PC-9 (cell line): Measurements from ENCODE around the gene THSD7B. TPM values are rescaled to one million over a fixed set of nuclear protein-coding genes. Genes with fewer than 3 reads are reported as not detected.
"Not testable (repeated sequence)": the region's sequence is repeated elsewhere in the genome, so short reads cannot be mapped to it uniquely, and the experiment has no call there.

Source experiments
- BruUV-seq: library from RNA; stranded (reverse); fragments of 400-500 nt; replicated peaks from 2 replicates; lab custom pipeline; 2021; lab: Mats Ljungman, UMichigan
- CTCF ChIA-PET: fragments of 300-600 bp; sonication (Branson Sonifier 250); formaldehyde crosslinking; loops from one replicate; lab custom pipeline; 2022; ENCODE audit warnings: antibody characterized with exemption; lab: Charles Lee
- POLR2A ChIA-PET: fragments of 300-600 bp; sonication (Branson Sonifier 250); formaldehyde crosslinking; loops from one replicate; lab custom pipeline; 2022; ENCODE audit warnings: antibody characterized with exemption; ENCODE audit not compliant: unreplicated experiment; lab: Charles Lee
- DNase-seq, 2 experiments: peaks; one replicate each; pipeline versions ENCODE4 v3.0.0 to v3.0.0-alpha.2; 2015 to 2022; ENCODE audit warnings: mixed read lengths in 1 of 2
- H2AFZ ChIP-seq: fragments of 200-600 bp; sonication (generic); 2 replicates; pipeline ENCODE4 v1.8.1; 2017; ENCODE audit warnings: antibody characterized with exemption
- H3F3A ChIP-seq: fragments of 200-600 bp; sonication (generic); 2 replicates; pipeline ENCODE4 v1.8.1; 2017; ENCODE audit warnings: antibody characterized with exemption, mild to moderate bottlenecking, low read depth; ENCODE audit not compliant: insufficient read depth
- H3K27ac ChIP-seq: fragments of 200-600 bp; sonication (generic); 2 replicates; pipeline ENCODE4 v1.6.1; 2016; ENCODE audit warnings: mixed run types
- H3K27me3 ChIP-seq: fragments of 200-600 bp; sonication (generic); 2 replicates; pipeline ENCODE4 v1.6.1; 2016; ENCODE audit warnings: low read depth, mixed run types; ENCODE audit not compliant: insufficient read depth
- H3K36me3 ChIP-seq: fragments of 200-600 bp; sonication (generic); 2 replicates; pipeline ENCODE4 v1.6.1; 2016; ENCODE audit warnings: low read depth, mixed run types
- H3K4me1 ChIP-seq: fragments of 200-600 bp; sonication (generic); replicated peaks from 2 replicates; pipeline ENCODE4 v1.6.1; 2016; ENCODE audit warnings: mixed run types; ENCODE audit not compliant: insufficient read depth
- H3K4me2 ChIP-seq: fragments of 200-600 bp; sonication (generic); 2 replicates; pipeline ENCODE4 v1.6.1; 2017; ENCODE audit warnings: mixed run types
- H3K4me3 ChIP-seq: fragments of 200-600 bp; sonication (generic); 2 replicates; pipeline ENCODE4 v1.6.1; 2016; ENCODE audit warnings: mixed run types
- H3K79me2 ChIP-seq: fragments of 200-600 bp; sonication (generic); 2 replicates; pipeline ENCODE4 v1.6.1; 2017; ENCODE audit warnings: low read depth, mixed run types
- H3K9me2 ChIP-seq: fragments of 200-600 bp; sonication (generic); 2 replicates; pipeline ENCODE4 v1.8.1; 2017; ENCODE audit warnings: mild to moderate bottlenecking; ENCODE audit not compliant: insufficient read depth
- H3K9me3 ChIP-seq: fragments of 200-600 bp; sonication (generic); 2 replicates; pipeline ENCODE4 v1.8.1; 2016; ENCODE audit warnings: low read depth; ENCODE audit not compliant: insufficient read depth
- H4K20me1 ChIP-seq: fragments of 200-600 bp; sonication (generic); 2 replicates; pipeline ENCODE4 v1.8.1; 2017; ENCODE audit not compliant: insufficient read depth
- CTCF ChIP-seq: fragments of 200-600 bp; sonication (generic); conservative IDR thresholded peaks from 2 replicates; pipeline ENCODE4 v1.6.1; 2017; ENCODE audit warnings: mixed run types, antibody characterized with exemption, mild to moderate bottlenecking, moderate library complexity
- EZH2 ChIP-seq: fragments of 200-600 bp; sonication (generic); IDR thresholded peaks from 2 replicates; pipeline ENCODE4 v1.8.0; 2017; ENCODE audit warnings: antibody characterized with exemption, low read depth
- intact Hi-C: fragments of 100-400 bp; cut with micrococcal nuclease; formaldehyde crosslinking; loops from one replicate; pipeline ENCODE4 v1.10.0; 2022; ENCODE audit not compliant: unreplicated experiment
- total RNA-seq: library from RNA; stranded (reverse); gene quantifications from 2 replicates; pipeline ENCODE4 v1.2.3, GENCODE V29; 2021

The THSD7B gene
- total RNA-seq, 1 experiment from 2014 or later: not detected

GRCh38 chr2:137321566-137321965 lies 556.2 kb downstream of the THSD7B start:
- Histone ChIP-seq H3F3A (no peaks in the 10 kb centered on the region), H4K20me1 (no peaks in the 10 kb centered on the region), H3K36me3 (no peaks in the 10 kb centered on the region), H3K4me1 (no peaks in the 10 kb centered on the region), H3K4me2 (no peak overlapping the region), H3K79me2 (no peaks in the 10 kb centered on the region), H2AFZ (no peak overlapping the region), H3K27me3 (no peaks in the 10 kb centered on the region), H3K9me3 (no peaks in the 10 kb centered on the region), H3K27ac (no peak overlapping the region), H3K9me2 (no peaks in the 10 kb centered on the region), H3K4me3 (no peak overlapping the region)
- TF ChIP-seq CTCF (no peak), EZH2 (no peak)
- ChIA-PET POLR2A (no interaction called here), CTCF (no interaction called here)
- no TSS peak for BruUV-seq
- DNase-seq: no peak
- intact Hi-C loops: no loop called here

- H3K79me2 ChIP-seq, intact Hi-C loops, H3K27me3 ChIP-seq, H3K36me3 ChIP-seq, BruUV-seq, H3K9me2 ChIP-seq, H3K4me1 ChIP-seq, CTCF ChIA-PET, H2AFZ ChIP-seq, H3F3A ChIP-seq, H3K9me3 ChIP-seq, POLR2A ChIA-PET, H3K4me3 ChIP-seq, H3K27ac ChIP-seq, DNase-seq, H4K20me1 ChIP-seq, H3K4me2 ChIP-seq: not testable (repeated sequence)
Measured at GRCh38 chr2:137331562-137331961, 566.2 kb downstream of the THSD7B start.

- Histone ChIP-seq H4K20me1 (no peaks in the 10 kb centered on the region), H3F3A (no peaks in the 10 kb centered on the region), H3K27me3 (0 out of 2 replicates have a peak, but pooled peaks cover 2% of the 10 kb centered on the region), H3K27ac (no peak overlapping the region), H3K36me3 (no peaks in the 10 kb centered on the region), H3K9me3 (no peaks in the 10 kb centered on the region), H3K4me2 (no peak overlapping the region), H2AFZ (no peak overlapping the region), H3K79me2 (no peaks in the 10 kb centered on the region), H3K4me1 (no peaks in the 10 kb centered on the region), H3K9me2 (no peaks in the 10 kb centered on the region), H3K4me3 (no peak overlapping the region)
- TF ChIP-seq EZH2: no peak
- TF ChIP-seq CTCF: no peak
- POLR2A ChIA-PET: no interaction called here
- no peak for DNase-seq
- CTCF ChIA-PET: no interaction called here
- no TSS peak for BruUV-seq
- intact Hi-C loops: no loop called here
Measured at GRCh38 chr2:137333386-137334165, 568.2 kb downstream of the THSD7B start.
